ENCODE results near the gene SLC6A9. TPM values are rescaled to one million over a fixed set of nuclear protein-coding genes. Genes with fewer than 3 reads are reported as not detected.

The SLC6A9 gene
- total and polyA plus RNA-seq, 4 donors = 0.57 to 47.7 (median 3.6) TPM

DNA sequence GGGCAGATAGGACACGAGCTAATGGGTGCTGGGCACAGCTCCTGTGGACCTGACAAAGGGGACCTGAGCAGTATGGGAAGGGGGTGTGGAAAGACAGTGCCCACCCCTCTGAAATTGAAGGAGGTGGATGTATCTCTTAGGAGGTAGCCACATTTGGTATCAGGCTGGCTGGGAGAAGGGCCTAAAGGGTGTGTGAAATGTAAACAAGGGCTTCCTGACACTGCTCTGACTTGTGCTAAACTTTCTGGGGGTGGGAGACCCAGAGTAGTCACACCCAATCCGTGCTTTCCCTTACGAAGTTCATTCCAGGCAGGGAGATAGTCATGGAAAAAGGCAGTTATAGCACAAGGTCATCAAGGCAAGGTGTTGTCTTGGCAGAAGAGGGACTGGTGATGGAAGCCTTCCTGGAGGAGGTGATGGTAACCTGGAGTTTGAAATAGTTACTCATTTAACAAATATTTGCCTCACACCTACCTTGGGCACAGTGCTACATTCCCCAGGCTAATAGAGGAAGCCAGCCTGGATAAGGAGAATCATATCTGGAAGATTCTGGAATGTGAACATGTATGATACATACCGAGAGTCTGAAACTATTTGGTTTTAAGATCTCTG lies 45.2 kb downstream of the SLC6A9 start:
- Histone ChIP-seq H3K27me3 (ENCODE audit: control insufficient read depth in 4 of 4, insufficient read depth in 4 of 4, low read length in 3 of 4) (no peaks in the 10 kb centered on the region), H3K9ac (ENCODE audit: low read depth in 1 of 2, low read length in 2 of 2) (no peak overlapping the region), H3K4me3 (ENCODE audit: low read depth in 1 of 3, low read length in 3 of 3) (no peak overlapping the region), H3K4me1 (ENCODE audit: control insufficient read depth in 4 of 4, insufficient read depth in 4 of 4, low read length in 3 of 4) (peaks cover 0 to 5% (median 5%) of the 10 kb centered on the region in 4 donors), H3K9me3 (ENCODE audit: control insufficient read depth in 4 of 4, low read length in 3 of 4) (no peaks in the 10 kb centered on the region), H3K36me3 (ENCODE audit: control insufficient read depth in 4 of 4, insufficient read depth in 3 of 4, low read depth in 1 of 4, low read length in 3 of 4) (peaks cover 0 to 4% (median 0%) of the 10 kb centered on the region in 4 donors), H3K27ac (ENCODE audit: low read depth in 1 of 2, low read length in 2 of 2) (no peak overlapping the region)
- WGBS = 88% methylated on average over 4 of the region's 4 CpGs
- DNase-seq (ENCODE audit: low spot score) = no peak
- TF ChIP-seq FOXA1 (IDR thresholded peaks at IDR 0.05) (no peak), GABPA (IDR thresholded peaks at IDR 0.05 in 1 of 2, conservative IDR thresholded peaks at IDR 0.05 in 1 of 2) (no peak), TAF1 (conservative IDR thresholded peaks at IDR 0.05) (no peak), SP1 (IDR thresholded peaks at IDR 0.05) (no peak), RAD21 (IDR thresholded peaks at IDR 0.05) (no peak), NR2F2 (IDR thresholded peaks at IDR 0.05) (no peak), YY1 (IDR thresholded peaks at IDR 0.05) (no peak), JUND (IDR thresholded peaks at IDR 0.05) (no peak), HNF4G (IDR thresholded peaks at IDR 0.05) (no peak), RXRA (IDR thresholded peaks at IDR 0.05) (no peak)
- TF ChIP-seq, protein P1, sequence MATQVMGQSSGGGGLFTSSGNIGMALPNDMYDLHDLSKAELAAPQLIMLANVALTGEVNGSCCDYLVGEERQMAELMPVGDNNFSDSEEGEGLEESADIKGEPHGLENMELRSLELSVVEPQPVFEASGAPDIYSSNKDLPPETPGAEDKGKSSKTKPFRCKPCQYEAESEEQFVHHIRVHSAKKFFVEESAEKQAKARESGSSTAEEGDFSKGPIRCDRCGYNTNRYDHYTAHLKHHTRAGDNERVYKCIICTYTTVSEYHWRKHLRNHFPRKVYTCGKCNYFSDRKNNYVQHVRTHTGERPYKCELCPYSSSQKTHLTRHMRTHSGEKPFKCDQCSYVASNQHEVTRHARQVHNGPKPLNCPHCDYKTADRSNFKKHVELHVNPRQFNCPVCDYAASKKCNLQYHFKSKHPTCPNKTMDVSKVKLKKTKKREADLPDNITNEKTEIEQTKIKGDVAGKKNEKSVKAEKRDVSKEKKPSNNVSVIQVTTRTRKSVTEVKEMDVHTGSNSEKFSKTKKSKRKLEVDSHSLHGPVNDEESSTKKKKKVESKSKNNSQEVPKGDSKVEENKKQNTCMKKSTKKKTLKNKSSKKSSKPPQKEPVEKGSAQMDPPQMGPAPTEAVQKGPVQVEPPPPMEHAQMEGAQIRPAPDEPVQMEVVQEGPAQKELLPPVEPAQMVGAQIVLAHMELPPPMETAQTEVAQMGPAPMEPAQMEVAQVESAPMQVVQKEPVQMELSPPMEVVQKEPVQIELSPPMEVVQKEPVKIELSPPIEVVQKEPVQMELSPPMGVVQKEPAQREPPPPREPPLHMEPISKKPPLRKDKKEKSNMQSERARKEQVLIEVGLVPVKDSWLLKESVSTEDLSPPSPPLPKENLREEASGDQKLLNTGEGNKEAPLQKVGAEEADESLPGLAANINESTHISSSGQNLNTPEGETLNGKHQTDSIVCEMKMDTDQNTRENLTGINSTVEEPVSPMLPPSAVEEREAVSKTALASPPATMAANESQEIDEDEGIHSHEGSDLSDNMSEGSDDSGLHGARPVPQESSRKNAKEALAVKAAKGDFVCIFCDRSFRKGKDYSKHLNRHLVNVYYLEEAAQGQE (IDR thresholded peaks at IDR 0.05) = no peak
- TF ChIP-seq, protein P2, sequence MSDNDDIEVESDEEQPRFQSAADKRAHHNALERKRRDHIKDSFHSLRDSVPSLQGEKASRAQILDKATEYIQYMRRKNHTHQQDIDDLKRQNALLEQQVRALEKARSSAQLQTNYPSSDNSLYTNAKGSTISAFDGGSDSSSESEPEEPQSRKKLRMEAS (IDR thresholded peaks at IDR 0.05) = no peak
- TF ChIP-seq, protein P3, sequence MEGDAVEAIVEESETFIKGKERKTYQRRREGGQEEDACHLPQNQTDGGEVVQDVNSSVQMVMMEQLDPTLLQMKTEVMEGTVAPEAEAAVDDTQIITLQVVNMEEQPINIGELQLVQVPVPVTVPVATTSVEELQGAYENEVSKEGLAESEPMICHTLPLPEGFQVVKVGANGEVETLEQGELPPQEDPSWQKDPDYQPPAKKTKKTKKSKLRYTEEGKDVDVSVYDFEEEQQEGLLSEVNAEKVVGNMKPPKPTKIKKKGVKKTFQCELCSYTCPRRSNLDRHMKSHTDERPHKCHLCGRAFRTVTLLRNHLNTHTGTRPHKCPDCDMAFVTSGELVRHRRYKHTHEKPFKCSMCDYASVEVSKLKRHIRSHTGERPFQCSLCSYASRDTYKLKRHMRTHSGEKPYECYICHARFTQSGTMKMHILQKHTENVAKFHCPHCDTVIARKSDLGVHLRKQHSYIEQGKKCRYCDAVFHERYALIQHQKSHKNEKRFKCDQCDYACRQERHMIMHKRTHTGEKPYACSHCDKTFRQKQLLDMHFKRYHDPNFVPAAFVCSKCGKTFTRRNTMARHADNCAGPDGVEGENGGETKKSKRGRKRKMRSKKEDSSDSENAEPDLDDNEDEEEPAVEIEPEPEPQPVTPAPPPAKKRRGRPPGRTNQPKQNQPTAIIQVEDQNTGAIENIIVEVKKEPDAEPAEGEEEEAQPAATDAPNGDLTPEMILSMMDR (IDR thresholded peaks at IDR 0.05; ENCODE audit: low read depth, low read length, missing input control) = no peak
- TF ChIP-seq, protein P4, sequence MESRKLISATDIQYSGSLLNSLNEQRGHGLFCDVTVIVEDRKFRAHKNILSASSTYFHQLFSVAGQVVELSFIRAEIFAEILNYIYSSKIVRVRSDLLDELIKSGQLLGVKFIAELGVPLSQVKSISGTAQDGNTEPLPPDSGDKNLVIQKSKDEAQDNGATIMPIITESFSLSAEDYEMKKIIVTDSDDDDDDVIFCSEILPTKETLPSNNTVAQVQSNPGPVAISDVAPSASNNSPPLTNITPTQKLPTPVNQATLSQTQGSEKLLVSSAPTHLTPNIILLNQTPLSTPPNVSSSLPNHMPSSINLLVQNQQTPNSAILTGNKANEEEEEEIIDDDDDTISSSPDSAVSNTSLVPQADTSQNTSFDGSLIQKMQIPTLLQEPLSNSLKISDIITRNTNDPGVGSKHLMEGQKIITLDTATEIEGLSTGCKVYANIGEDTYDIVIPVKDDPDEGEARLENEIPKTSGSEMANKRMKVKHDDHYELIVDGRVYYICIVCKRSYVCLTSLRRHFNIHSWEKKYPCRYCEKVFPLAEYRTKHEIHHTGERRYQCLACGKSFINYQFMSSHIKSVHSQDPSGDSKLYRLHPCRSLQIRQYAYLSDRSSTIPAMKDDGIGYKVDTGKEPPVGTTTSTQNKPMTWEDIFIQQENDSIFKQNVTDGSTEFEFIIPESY (IDR thresholded peaks at IDR 0.05) = no peak
- TF ChIP-seq, protein P5, sequence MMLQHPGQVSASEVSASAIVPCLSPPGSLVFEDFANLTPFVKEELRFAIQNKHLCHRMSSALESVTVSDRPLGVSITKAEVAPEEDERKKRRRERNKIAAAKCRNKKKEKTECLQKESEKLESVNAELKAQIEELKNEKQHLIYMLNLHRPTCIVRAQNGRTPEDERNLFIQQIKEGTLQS (IDR thresholded peaks at IDR 0.05) = no peak

DNA sequence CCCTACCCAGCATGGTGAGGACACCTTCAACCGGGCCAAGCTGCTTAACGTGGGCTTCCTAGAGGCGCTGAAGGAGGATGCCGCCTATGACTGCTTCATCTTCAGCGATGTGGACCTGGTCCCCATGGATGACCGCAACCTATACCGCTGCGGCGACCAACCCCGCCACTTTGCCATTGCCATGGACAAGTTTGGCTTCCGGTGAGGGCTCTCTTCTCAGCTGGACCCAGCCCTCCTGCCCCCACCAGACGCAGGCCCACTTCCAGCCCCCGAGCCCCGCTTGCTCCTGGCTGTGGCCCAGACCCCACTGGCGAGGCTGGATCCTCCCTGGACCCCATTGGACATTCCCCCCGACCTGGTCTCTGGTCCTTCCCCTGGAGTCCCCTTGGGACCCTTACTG lies 46.4 kb downstream of the SLC6A9 start:
- DNase-seq (ENCODE audit: low spot score) = no peak
- 96% methylated on average over 16 of the region's 16 CpGs for WGBS
- TF ChIP-seq SP1 (IDR thresholded peaks at IDR 0.05) (no peak), HNF4G (IDR thresholded peaks at IDR 0.05) (no peak)
- TF ChIP-seq, protein P1 (IDR thresholded peaks at IDR 0.05) = no peak
- Histone ChIP-seq H3K4me1 (ENCODE audit: control insufficient read depth in 4 of 4, insufficient read depth in 4 of 4, low read length in 3 of 4) (peaks cover 0 to 9% (median 3%) of the 10 kb centered on the region in 4 donors), H3K27me3 (ENCODE audit: control insufficient read depth in 4 of 4, insufficient read depth in 4 of 4, low read length in 3 of 4) (no peaks in the 10 kb centered on the region), H3K27ac (ENCODE audit: low read depth in 1 of 2, low read length in 2 of 2) (no peak overlapping the region), H3K36me3 (ENCODE audit: control insufficient read depth in 4 of 4, insufficient read depth in 3 of 4, low read depth in 1 of 4, low read length in 3 of 4) (peaks cover 0 to 4% (median 0%) of the 10 kb centered on the region in 4 donors), H3K9ac (ENCODE audit: low read depth in 1 of 2, low read length in 2 of 2) (no peak overlapping the region), H3K9me3 (ENCODE audit: control insufficient read depth in 4 of 4, low read length in 3 of 4) (no peaks in the 10 kb centered on the region), H3K4me3 (ENCODE audit: low read depth in 1 of 3, low read length in 3 of 3) (no peak overlapping the region)

Data from liver (tissue), 9 donors.